ENCODE measurements around the gene PLET1.

The PLET1 gene

GRCh38 chr11:112281726-112282125 is 21.1 kb upstream of the PLET1 start:
- POLR2A ChIA-PET = no interaction called here
- Histone ChIP-seq H3K4me3 (ENCODE audit: low read depth, low read length) (no peak overlapping the region), H3K4me1 (ENCODE audit: control insufficient read depth, insufficient read depth, low read length) (no peaks in the 10 kb centered on the region), H3K27ac (ENCODE audit: extremely low read depth, low read depth, low read length) (no peak overlapping the region), H3K36me3 (ENCODE audit: control insufficient read depth in 2 of 2, insufficient read depth in 1 of 2, low read length in 2 of 2) (no peaks in the 10 kb centered on the region), H3K9me3 (ENCODE audit: control insufficient read depth, insufficient read depth, low read depth, low read length) (no peaks in the 10 kb centered on the region)
- CTCF ChIA-PET = interaction anchor here (0.6 to 12.4 kb wide), 10 partner anchors 12 to 680 kb away, joined by 3 to 308 read pairs (median 4); partner anchors contain the start of gene PTS
- no peak for TF ChIP-seq ZXDB (tag by site-specific recombination; IDR thresholded peaks at IDR 0.05)
- TF ChIP-seq, protein P1, sequence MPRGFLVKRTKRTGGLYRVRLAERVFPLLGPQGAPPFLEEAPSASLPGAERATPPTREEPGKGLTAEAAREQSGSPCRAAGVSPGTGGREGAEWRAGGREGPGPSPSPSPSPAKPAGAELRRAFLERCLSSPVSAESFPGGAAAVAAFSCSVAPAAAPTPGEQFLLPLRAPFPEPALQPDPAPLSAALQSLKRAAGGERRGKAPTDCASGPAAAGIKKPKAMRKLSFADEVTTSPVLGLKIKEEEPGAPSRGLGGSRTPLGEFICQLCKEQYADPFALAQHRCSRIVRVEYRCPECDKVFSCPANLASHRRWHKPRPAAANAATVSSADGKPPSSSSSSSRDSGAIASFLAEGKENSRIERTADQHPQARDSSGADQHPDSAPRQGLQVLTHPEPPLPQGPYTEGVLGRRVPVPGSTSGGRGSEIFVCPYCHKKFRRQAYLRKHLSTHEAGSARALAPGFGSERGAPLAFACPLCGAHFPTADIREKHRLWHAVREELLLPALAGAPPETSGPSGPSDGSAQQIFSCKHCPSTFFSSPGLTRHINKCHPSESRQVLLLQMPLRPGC (tag by site-specific recombination; IDR thresholded peaks at IDR 0.05) = no peak
- TF ChIP-seq, protein P2, sequence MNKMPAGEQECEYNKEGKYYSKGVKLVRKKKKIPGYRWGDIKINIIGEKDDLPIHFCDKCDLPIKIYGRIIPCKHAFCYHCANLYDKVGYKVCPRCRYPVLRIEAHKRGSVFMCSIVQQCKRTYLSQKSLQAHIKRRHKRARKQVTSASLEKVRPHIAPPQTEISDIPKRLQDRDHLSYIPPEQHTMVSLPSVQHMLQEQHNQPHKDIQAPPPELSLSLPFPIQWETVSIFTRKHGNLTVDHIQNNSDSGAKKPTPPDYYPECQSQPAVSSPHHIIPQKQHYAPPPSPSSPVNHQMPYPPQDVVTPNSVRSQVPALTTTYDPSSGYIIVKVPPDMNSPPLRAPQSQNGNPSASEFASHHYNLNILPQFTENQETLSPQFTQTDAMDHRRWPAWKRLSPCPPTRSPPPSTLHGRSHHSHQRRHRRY (tag by site-specific recombination; IDR thresholded peaks at IDR 0.05) = no peak
- TF ChIP-seq ZFP3 (tag by site-specific recombination; IDR thresholded peaks at IDR 0.05; ENCODE audit: low read depth) = no peak
- no peak for TF ChIP-seq ZBTB49 (tag by site-specific recombination; IDR thresholded peaks at IDR 0.05; ENCODE audit: low read depth)
- no peak for TF ChIP-seq KLF8 (tag by site-specific recombination; IDR thresholded peaks at IDR 0.05)
- no peak for TF ChIP-seq ZNF112 (tag by site-specific recombination; IDR thresholded peaks at IDR 0.05)
- no peak for TF ChIP-seq ZNF501 (tag by site-specific recombination; IDR thresholded peaks at IDR 0.05)
- no peak for TF ChIP-seq ZNF610 (tag by site-specific recombination; IDR thresholded peaks at IDR 0.05; ENCODE audit: borderline replicate concordance)
- no peak for TF ChIP-seq ZNF596 (tag by site-specific recombination; IDR thresholded peaks at IDR 0.05)
- no peak for TF ChIP-seq ZNF404 (tag by site-specific recombination; IDR thresholded peaks at IDR 0.05)
- no peak for TF ChIP-seq ZNF175 (tag by site-specific recombination; IDR thresholded peaks at IDR 0.05)

DNA sequence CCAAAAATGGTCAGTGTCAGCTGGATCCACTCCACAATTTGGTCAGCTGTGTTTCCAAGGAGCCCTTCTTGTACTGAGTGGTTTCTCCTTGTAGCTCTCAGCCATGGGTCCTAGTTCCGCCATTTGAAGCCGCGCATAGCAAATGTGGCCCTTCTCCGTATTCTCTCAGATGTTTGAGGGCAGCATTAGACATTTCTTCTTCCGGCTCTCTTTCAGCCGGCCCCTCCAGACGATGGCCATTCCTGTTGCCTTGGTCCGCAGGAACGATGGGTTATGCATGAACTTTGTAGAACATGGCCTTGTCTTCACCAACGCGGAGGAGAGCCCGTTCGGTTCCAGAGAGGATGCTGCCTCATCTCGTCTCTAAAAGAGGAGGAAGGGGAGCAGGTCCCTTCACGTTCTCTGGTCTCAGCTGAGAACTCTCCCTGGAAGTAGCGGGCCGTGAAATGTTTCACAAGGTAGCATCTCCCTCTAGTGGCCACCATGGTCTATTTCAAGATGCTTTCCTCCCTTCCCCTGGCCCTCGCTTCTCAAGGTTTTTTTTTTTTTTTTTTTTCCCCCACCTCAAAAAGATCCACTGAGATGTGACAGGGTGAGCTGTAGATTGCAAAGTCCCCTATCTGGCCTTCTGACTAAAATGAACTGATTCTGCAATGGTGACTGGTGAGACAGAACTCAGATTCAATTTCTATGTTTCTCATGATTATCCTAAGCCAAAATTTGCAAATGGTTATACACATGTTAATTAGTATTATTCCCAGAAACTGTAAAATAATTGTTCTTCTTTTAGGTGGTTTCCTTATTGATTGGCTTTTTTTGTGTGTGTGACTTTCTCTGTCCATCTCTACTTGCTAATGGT is 19.8 kb upstream of the PLET1 start:
- H3K36me3 ChIP-seq (ENCODE audit: control insufficient read depth in 2 of 2, insufficient read depth in 1 of 2, low read length in 2 of 2) = no peaks in the 10 kb centered on the region
- H3K9me3 ChIP-seq (ENCODE audit: control insufficient read depth, insufficient read depth, low read depth, low read length) = no peaks in the 10 kb centered on the region
- peak overlapping the region; percentile 26 for H3K4me3 ChIP-seq (ENCODE audit: low read depth, low read length)
- POLR2A ChIA-PET = interaction anchor here (0.6 to 0.7 kb wide), 4 partner anchors 138 to 1000 kb away, joined by 3 to 5 read pairs (median 4); no protein-coding TSS in a partner anchor
- no peaks in the 10 kb centered on the region for H3K4me1 ChIP-seq (ENCODE audit: control insufficient read depth, insufficient read depth, low read length)
- H3K27ac ChIP-seq (ENCODE audit: extremely low read depth, low read depth, low read length) = no peak overlapping the region
- CTCF ChIA-PET = interaction anchor here (0.6 to 12.4 kb wide), 48 partner anchors 9 to 1538 kb away, joined by 3 to 308 read pairs (median 4); partner anchors contain the start of gene PTS
- TF ChIP-seq ZNF626 (tag by site-specific recombination; IDR thresholded peaks at IDR 0.05) (no peak), ZNF394 (tag by site-specific recombination; IDR thresholded peaks at IDR 0.05; ENCODE audit: borderline replicate concordance) (0 out of 2 replicates have a peak, but pooled peaks have one; percentile 16), ZNF621 (tag by site-specific recombination; IDR thresholded peaks at IDR 0.05) (no peak), ZNF266 (tag by site-specific recombination; IDR thresholded peaks at IDR 0.05; ENCODE audit: low read depth) (no peak), PRDM1 (tag by site-specific recombination; IDR thresholded peaks at IDR 0.05) (0 out of 2 replicates have a peak, but pooled peaks have one; percentile 36), ZBTB17 (tag by site-specific recombination; IDR thresholded peaks at IDR 0.05) (peak; percentile 58; the same call in 1 of the 2 replicates), ZBTB48 (tag by site-specific recombination; IDR thresholded peaks at IDR 0.05) (peak; percentile 59; the same call in 1 of the 2 replicates), ZNF596 (tag by site-specific recombination; IDR thresholded peaks at IDR 0.05) (no peak), ZBTB6 (tag by site-specific recombination; IDR thresholded peaks at IDR 0.05) (no peak), ZNF362 (tag by site-specific recombination; IDR thresholded peaks at IDR 0.05) (peak; percentile 91), YY2 (tag by site-specific recombination; IDR thresholded peaks at IDR 0.05) (0 out of 2 replicates have a peak, but pooled peaks have one; percentile 23), ZNF335 (tag by site-specific recombination; conservative IDR thresholded peaks at IDR 0.05) (peak; percentile 76), ZNF324 (tag by site-specific recombination; IDR thresholded peaks at IDR 0.05) (no peak), ZNF202 (tag by site-specific recombination; IDR thresholded peaks at IDR 0.05; ENCODE audit: borderline replicate concordance) (no peak), ZNF548 (tag by site-specific recombination; IDR thresholded peaks at IDR 0.05) (no peak)
- TF ChIP-seq, protein P3, sequence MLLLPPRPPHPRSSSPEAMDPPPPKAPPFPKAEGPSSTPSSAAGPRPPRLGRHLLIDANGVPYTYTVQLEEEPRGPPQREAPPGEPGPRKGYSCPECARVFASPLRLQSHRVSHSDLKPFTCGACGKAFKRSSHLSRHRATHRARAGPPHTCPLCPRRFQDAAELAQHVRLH (tag by site-specific recombination; IDR thresholded peaks at IDR 0.05) = no peak

Measured in HEK293 (cell line).